NOMO-1 treated with DMSO at 0.1 percent for 48 hours (cell line): ENCODE measurements around the gene CLIC4.
"Not testable (repeated sequence)": the region's sequence is repeated elsewhere in the genome, so short reads cannot be mapped to it uniquely, and the experiment has no call there.

Source experiments
- DNase-seq: peaks from one replicate; lab custom pipeline; 2025; ENCODE audit not compliant: unreplicated experiment; lab: John Stamatoyannopoulos, UW

Gene CLIC4

DNA sequence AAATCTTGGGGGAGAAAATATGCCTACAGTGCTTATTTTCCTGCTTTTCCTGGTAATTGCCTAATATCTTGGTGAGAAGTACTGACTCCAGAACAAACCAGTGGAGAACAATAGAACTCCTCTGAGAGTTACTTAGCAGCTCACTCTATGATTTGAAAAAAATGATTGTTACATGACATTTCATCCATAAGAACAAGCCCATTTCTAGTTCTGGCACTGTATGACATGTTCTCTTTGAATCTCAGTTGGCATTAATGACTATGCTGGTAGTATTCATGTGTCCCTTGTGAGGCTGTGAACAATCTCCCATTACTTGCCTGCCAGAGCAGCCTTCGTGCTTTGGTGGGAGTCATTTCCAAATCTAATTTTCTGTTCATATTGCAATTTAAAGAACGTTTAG is 58.0 kb downstream of the CLIC4 start:
- DNase-seq, result no peak

DNA sequence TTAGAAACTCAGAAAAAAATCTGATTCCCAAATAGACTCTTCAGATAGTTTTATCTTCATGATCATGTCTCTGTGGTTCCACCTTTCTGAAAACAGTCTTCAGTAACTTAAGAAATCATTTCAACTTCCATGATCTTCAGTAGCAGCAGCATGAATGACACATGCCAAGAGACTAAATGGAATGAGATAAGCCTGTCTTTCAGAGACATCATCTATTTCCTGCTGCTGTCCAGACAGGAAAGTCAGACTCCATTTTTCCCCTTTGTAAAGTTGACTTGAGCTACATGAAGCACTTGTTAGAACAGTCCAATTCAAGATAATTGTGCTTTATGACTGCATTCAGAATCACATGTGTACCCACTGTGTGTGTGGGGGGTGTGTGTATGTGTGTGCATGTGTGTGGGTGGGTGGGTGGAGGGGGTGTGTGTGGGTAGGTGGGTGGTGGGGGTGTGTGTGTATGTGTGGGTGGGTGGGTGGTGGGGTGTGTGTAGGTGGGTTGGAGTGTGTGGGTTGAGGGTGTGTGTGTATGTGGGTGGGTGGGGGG is 58.8 kb downstream of the CLIC4 start:
- no peak for DNase-seq

DNA sequence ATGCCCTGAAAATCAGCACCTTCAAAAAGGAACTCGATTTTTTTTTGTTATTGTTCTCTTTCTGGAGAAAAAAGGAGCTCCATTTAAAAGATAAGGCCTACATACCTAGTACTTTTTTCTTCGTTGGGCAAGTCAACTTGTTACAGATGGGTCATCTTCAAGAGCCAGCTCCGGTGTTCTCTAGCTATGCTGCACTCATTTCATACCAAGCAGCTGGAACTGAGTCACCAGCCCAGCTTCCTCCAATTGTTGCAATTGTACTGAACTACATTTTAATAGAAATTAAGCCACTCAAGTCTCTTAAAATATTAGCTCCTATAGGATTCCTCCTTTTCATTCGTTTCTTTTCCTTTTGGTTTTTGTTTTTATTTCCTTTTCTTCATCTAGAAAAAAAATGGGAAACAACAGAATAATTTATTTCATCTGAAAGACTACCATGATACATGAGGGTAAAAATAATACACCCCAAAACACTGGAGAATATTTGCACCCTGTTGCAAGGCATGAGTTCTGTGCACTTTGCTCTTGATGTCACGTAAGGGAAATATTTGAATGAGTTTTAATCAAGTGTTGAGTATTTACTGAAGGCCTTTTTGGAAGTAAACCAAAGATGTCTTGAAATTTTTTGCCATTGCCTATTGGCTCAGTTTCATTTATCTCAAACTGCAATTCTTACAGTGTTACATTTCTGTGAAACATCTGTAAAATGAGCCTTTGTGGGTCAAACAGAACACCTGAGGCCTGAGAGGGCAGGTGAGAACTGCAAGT is 60.5 kb downstream of the CLIC4 start:
- no peak for DNase-seq

DNA sequence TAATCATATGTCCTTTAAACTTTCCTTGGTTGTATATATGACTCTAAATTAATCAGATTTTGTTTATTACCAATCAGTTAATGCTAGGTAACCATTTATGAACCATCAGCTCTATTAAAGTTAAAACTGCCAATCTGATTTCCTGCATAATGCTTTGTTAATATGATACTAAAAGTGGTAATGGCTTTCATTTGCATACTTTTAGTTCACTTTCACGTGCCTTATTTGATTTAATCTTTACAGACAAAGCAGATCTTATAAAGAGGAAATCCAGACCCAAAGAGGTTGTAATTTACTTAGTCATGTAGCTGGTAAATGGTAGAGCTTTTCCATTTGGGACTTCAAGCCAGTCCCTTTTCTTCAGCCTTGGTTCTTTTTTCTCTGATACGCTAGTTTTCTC is 61.3 kb downstream of the CLIC4 start:
- no peak for DNase-seq

DNA sequence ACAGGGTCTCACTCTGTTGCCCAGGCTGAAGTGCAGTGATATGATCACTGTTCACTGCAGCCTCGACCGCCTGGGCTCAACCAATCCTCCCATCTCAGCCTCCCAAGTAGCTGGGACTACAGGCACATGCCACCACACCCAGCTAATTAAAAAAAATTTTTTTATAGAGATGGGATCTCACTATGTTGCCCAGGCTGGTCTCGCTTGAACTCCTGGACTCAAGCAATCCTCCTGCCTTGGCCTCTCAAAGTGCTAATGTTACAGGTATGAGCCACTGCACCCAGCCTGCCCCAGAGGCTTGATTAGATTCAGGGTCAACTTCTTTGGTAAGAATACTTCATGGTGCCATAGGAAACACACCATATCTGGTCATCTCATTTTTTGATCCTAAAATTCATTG is 66.2 kb downstream of the CLIC4 start:
- DNase-seq, result not testable (repeated sequence)

DNA sequence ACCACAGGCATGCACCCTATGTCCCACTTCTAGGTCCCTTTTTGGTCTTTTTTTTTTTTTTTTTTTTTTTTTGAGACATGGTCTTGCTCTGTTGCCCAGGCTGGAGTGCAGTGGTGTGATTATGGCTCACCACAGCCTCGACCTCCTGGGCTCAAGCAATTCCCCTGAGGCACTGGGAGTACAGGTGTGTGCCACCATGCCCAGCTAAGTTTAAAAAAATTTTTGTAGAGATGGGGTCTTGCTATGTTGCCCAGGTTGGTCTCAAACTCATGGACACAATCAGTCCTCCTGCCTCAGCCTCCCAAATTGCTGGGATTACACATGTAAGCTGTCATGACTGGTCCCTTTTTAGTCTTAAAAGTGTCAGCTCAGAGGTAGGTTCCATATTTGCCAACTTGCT is 75.0 kb downstream of the CLIC4 start:
- DNase-seq, result not testable (repeated sequence)

DNA sequence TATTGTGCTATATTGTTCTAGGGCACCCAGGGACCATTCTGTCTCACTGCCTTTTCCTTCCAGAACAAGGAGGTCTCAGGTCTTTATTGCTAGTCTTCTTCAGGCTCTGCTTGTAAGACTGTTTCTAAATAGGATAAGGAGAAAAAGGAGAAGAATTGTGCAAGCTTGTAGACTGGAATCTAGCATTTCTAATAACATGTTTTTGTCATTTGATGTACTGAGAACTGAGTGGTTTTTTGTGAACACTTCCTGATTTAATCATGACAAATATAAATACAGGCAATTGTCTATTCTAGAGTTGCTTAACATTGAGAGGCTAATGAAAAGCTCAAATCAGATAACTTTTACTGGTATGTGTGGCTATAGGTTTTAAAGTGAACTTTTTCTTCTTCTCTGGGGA is 77.6 kb downstream of the CLIC4 start:
- DNase-seq, result peak; percentile 30

DNA sequence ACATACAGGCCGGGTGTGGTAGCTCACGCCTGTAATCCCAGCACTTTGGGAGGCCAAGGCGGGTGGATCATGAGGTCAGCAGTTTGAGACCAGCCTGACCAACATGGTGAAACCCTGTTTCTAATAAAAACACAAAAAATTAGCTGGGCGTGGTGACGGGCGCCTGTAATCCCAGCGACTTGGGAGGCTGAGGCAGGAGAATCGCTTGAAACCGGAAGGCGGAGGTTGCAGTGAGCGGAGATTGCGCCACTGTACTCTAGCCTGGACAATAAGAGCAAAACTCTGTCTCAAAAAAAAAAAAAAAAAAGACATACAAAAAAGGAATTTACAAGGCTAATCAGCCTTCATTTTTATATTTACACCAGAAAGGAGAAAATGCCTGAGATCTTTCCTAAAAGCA is 78.2 kb downstream of the CLIC4 start:
- not testable (repeated sequence) for DNase-seq

GRCh38 chr1:24825174-24825573 is 79.9 kb downstream of the CLIC4 start:
- DNase-seq, result no peak

- DNase-seq, result no peak
Observed at GRCh38 chr1:24826510-24826909, 81.3 kb downstream of the CLIC4 start.

DNA sequence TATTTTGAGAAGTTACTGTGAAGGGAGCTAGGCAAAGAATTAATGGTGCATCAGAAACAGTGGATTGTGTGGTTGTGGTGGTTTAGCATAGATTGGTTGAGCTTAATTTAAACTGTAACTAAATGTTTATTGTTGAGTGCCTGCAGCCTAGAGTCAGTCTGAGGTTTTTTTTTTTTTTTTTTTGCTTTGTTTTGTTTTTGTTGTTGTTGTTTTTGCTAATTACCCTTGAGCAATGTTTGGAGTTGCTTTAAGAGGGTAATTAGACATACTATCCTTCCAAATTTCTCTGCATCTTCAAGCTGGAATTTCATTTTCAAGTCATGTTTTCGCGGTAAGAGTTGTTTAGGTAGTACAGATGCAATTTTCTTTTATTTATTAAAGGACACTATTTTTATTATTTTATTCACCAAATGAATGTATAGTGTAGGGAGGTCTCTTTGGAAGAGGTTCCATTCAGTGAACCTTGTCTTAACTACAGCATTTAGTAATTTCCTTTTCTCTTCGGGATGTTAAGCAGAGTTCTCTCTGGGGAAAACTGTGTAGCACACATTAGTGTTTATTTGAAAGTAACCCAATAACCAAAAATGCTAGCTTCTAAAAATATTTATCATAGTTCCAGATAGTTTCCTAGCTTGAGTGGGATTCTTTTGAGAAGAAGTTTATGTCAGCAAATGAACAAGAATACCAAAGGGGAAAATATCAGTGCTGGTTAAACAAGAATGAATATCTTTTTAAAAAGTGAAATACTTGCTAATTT is 82.3 kb downstream of the CLIC4 start:
- DNase-seq, result no peak

- DNase-seq, result no peak
Observed at GRCh38 chr1:24828183-24828886, 83.1 kb downstream of the CLIC4 start.

DNA sequence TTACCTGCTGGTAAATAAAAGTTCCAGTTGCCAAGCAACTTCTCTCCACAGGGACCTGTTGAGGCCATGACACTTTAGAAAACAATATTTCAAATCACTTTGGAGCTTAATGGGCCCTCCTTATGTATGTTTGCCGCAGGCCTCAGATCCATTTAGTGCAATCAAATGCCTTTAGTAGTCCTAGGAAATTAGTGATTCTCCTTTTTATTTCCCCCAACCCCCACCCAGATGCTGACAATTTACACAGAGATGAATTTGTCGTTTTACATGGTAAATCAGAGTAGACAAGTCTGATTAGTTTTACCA is 83.6 kb downstream of the CLIC4 start:
- no peak for DNase-seq

DNA sequence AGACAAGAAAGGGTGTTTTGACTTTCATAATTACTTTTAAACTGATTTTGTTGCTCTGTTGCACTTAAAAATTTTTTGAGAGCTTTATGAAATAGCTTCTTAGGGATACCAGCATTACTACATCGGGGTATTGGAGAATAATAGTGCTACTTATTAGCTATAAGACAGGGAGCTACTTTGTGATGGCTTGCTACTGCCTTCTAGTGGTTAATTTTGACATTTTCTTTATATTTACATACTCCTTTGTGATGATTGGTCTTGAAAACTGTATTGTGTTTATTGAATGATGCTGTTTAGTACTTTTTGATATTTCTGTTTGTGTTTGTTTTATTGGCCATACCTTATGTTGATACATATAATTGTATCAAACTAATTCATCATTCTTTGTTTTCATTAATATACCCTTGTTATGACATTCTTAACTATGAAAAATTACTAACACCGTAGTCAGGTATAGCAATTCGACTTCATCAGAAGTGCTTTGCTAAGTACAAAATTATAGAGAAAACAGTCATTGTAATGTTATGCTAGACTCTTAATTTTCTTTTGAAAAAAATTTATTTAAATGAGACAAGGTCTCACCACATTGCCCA is 85.5 kb downstream of the CLIC4 start:
- DNase-seq, result peak; percentile 67

GRCh38 chr1:24841593-24841992 is 96.3 kb downstream of the CLIC4 start:
- no peak for DNase-seq

GRCh38 chr1:24846671-24847070 is 101.4 kb downstream of the CLIC4 start:
- DNase-seq, result no peak

DNA sequence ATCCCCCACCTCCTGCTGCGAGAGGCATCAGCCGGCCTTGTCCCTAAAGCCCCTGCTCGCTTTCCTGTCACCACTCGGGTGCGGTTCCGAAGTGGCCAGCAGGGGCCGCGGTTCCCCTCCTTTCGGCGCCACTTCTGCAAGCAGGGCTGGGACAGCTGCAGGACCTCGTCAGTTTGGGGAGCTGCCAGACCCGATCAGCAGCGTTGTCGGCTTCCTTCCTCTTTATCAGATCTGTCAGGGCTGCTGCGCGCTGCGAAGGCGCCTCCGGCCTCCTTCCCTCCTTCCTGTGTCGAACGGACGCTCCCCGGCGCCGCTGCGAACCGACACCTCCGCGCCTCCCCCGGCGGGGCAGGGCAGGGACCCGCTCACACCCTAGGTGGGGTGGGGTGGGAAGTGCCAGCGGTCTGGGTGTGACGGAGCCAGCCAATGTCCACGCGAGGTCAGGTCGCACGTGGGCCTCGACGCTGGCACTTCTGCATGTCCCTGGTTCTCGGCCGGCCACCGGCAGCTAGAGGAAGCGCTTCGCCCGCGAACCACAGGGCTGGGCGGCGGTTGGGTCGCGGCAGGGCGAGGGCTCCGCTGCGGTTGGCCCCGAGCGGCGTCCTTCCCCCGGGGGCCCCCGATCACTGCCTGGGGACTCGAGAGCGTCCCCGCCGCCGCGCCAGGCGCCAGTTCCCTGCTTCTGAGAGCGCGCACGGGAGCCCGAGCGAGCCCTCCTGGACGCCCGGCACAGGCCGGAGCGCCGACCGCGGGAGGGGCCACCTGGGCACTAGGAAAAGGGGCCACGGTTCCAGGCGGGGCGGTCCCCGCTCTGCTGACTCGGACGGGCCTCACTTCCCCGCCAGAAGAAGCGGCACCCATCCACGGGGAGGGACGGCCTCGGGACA is 103.0 kb downstream of the CLIC4 start:
- DNase-seq, result peak; percentile 95

GRCh38 chr1:24849672-24850295 is 104.5 kb downstream of the CLIC4 start:
- DNase-seq, result peak; percentile 39

DNA sequence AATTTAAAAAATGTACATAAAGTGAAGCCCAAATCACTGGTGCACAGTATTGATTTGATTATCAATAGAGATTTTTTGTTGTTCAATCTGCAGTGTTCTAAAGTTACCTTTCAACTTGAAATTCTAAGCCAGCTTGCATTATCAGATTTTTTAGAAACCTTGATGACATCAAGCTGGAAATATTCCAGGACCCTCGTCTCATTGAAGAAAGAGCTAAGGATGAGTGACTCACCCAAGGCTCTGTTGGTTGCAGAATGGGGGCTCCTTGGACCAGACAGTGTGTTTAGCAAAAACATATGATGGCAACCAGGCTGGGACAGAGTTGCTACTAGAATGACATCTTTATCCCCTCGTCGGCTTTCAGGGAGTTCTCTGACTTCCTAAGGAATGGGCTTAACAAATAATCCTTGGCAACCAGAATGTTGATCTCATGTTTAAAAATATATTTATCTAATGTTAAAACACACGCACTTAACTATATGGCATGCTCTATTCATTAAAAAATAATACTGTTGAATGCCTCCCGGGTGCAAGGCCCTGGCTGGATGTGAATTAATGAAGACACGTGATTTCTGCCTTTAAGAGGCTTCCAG is 105.2 kb downstream of the CLIC4 start:
- no peak for DNase-seq

GRCh38 chr1:24853649-24854048 is 108.4 kb downstream of the CLIC4 start:
- no peak for DNase-seq
